AG04449 (cell line): Measurements from ENCODE around the gene TNFRSF17.

Source experiments
- CTCF ChIA-PET: fragments of 350-600 bp; formaldehyde crosslinking; extraction: SDS; loops from one replicate; lab custom pipeline; 2021; ENCODE audit warnings: antibody characterized with exemption; lab: Yijun Ruan, JAX
- POLR2A ChIA-PET: fragments of 400-600, 350-600 bp; formaldehyde crosslinking; extraction: SDS; loops from one replicate; lab custom pipeline; 2020; ENCODE audit warnings: antibody characterized with exemption, inconsistent platforms; lab: Yijun Ruan, JAX
- DNase-seq: peaks from one replicate; pipeline ENCODE4 v3.0.0-alpha.2; 2010; ENCODE audit warnings: low read depth, low spot score
- H3K4me3 ChIP-seq: 2 replicates; pipeline ENCODE4 v1.5.1; 2011; ENCODE audit warnings: low read depth, mild to moderate bottlenecking, control low read depth, low read length
- CTCF ChIP-seq: IDR thresholded peaks from one replicate; pipeline ENCODE4 v1.5.1; 2011; ENCODE audit warnings: mild to moderate bottlenecking, moderate library complexity, low read length, control low read depth, inconsistent platforms; ENCODE audit not compliant: insufficient read depth; ENCODE audit errors: missing control alignments

Gene TNFRSF17

DNA sequence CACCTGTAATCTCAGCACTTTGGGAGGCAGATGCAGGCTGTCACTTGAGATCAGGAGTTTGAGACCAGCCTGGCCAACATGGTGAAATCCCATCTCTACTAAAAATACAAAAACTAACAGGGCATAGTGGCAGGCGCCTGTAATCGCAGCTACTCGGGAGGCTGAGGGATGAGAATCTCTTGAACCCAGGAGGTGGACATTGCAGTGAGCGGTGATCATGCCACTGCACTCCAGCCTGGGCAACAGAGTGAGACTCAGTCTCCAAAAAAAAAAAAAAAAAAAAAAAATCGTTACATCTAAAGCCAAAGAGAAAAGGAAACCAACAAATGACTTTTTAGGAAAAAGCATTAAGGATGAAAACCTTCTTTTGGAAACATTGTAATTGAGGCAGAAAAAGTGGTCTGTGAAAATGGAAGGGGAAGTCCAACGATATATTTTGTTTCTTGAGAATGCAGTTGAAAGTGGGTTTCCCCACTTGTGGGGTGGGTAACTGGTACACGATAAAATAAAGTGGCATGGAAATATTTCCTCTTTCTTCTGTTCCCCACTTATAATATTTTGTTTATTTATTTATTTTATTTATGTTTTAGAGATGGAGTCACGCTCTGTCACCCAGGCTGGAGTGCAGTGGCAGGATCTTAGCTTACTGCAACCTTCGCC, 14.1 kb downstream of the TNFRSF17 start:
- TF ChIP-seq CTCF: no peak
- no peak for DNase-seq
- POLR2A ChIA-PET: no interaction called here
- CTCF ChIA-PET: interaction anchor here (0.9 to 1.4 kb wide), 5 partner anchors 8 to 116 kb away, joined by 3 to 9 read pairs (median 4); no protein-coding TSS in a partner anchor
- H3K4me3 ChIP-seq: no peak overlapping the region

DNA sequence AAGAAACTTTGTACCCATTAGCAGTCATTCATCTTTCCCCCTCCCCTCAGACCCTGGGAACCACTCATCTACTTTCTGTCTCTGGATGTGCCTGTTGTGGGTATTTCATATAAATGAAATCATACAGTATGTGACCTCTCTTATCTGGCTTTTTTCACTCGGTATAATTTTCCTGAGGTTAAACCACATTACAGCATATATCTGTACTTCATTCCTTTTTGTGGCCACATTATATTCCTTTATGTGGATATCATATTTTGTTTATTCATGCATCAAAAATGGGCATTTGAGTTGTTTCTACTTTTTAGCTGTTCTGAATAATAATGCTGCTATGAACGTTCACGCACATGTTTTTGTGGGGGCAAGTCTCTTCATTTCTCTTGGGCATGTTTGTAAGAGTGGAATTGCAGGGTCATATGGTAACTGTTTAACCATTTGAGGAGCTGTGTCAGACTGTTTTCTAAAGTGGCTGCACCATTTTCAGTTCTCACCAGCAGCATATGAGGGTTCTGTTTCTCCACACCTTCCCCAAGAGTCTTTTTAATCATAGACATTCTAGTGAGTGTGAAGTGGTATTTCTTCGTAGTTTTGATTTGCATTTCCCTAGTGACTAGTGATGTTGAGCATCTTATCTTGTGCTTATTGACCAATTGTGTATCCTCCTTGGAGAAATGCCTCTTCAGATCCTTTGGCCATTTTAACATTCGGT, 15.3 kb downstream of the TNFRSF17 start:
- CTCF ChIA-PET: no interaction called here
- H3K4me3 ChIP-seq: no peak overlapping the region
- POLR2A ChIA-PET: no interaction called here
- DNase-seq: no peak
- TF ChIP-seq CTCF: no peak

DNA sequence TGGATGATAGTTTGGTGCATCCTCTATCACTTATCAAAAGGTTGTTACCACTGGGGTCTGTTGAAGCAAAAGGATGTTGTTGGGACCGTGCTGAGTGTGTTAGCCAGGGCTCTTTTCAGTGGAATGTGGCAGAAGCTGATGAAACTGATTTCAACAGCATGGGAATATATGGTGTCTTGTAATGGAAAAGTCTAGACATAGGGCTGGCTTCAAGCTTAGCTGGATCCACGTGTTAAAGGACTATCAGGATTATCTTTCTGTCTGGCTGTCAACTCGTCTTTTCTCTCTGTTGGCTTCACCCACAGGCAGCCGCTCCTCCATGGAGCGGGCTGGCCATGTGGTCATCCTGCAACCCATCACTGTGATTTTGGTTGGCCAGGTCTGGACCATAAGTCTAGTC, 20.2 kb downstream of the TNFRSF17 start:
- no peak for DNase-seq
- CTCF ChIA-PET: no interaction called here
- POLR2A ChIA-PET: interaction anchor here (0.7 kb wide), 1 partner anchor 28 kb away, joined by 4 read pairs; no protein-coding TSS in a partner anchor

GRCh38 chr16:11986521-11987057, 21.6 kb downstream of the TNFRSF17 start:
- ChIA-PET POLR2A (no interaction called here), CTCF (interaction anchor here (0.7 to 1.0 kb wide), 2 partner anchors 8 to 15 kb away, joined by 3 read pairs; no protein-coding TSS in a partner anchor)
- no peak for TF ChIP-seq CTCF
- no peak overlapping the region for H3K4me3 ChIP-seq
- no peak for DNase-seq

More for the DNA sequence above, 20.2 kb downstream of the TNFRSF17 start:
- no peak for TF ChIP-seq CTCF
- no peak overlapping the region for H3K4me3 ChIP-seq

- DNase-seq: no peak
- no peak for TF ChIP-seq CTCF
- no peak overlapping the region for H3K4me3 ChIP-seq
- CTCF ChIA-PET: interaction anchor here (1.2 to 1.4 kb wide), 2 partner anchors 11 to 107 kb away, joined by 3 read pairs; no protein-coding TSS in a partner anchor
- POLR2A ChIA-PET: no interaction called here
Measured at GRCh38 chr16:11988258-11988978, 23.4 kb downstream of the TNFRSF17 start.
